Measurements from ENCODE around the gene ARHGAP20.

- TF ChIP-seq CTCF (conservative IDR thresholded peaks at IDR 0.05; ENCODE audit: low read depth, low read length) = no peak
- no peak for TF ChIP-seq EZH2phosphoT487 (IDR thresholded peaks at IDR 0.05; ENCODE audit: borderline replicate concordance, low read length)
Measured at GRCh38 chr11:110715541-110715940, 3.3 kb upstream of the ARHGAP20 start.

Data from PC-3 (cell line).